H9 (cell line): ENCODE measurements around the gene HIF1A. TPM values are rescaled to one million over a fixed set of nuclear protein-coding genes. Genes with fewer than 3 reads are reported as not detected.

Experiments
- DNase-seq: peaks from one replicate; pipeline ENCODE4 v3.0.0-alpha.2; 2017
- H2AFZ ChIP-seq: one replicate; pipeline ENCODE4 v1.6.1; 2013; ENCODE audit warnings: mild to moderate bottlenecking, low read length, control low read depth, moderate library complexity
- H2AK5ac ChIP-seq: 2 replicates; pipeline ENCODE4 v1.6.1; 2013; ENCODE audit warnings: low read length, control low read depth, mixed read lengths; ENCODE audit not compliant: insufficient read length
- H2BK120ac ChIP-seq: one replicate; pipeline ENCODE4 v1.6.1; 2013; ENCODE audit warnings: low read depth, mild to moderate bottlenecking, low read length, control low read depth, inconsistent platforms; ENCODE audit not compliant: poor library complexity, severe bottlenecking
- H2BK12ac ChIP-seq: 2 replicates; pipeline ENCODE4 v1.6.1; 2013; ENCODE audit warnings: low read length, control low read depth, mixed read lengths, low read depth; ENCODE audit not compliant: insufficient read length
- H2BK15ac ChIP-seq: 2 replicates; pipeline ENCODE4 v1.6.1; 2013; ENCODE audit warnings: low read depth, low read length, control low read depth
- H2BK20ac ChIP-seq: one replicate; pipeline ENCODE4 v1.6.1; 2013; ENCODE audit warnings: low read depth, mild to moderate bottlenecking, low read length, control low read depth, inconsistent platforms; ENCODE audit not compliant: poor library complexity, severe bottlenecking
- H2BK5ac ChIP-seq: 2 replicates; pipeline ENCODE4 v1.6.1; 2013; ENCODE audit warnings: low read length, control low read depth, mixed read lengths; ENCODE audit not compliant: insufficient read length
- H3K14ac ChIP-seq: 2 replicates; pipeline ENCODE4 v1.6.1; 2013; ENCODE audit warnings: low read length, control low read depth; ENCODE audit not compliant: insufficient read depth
- H3K18ac ChIP-seq: 2 replicates; pipeline ENCODE4 v1.6.1; 2013; ENCODE audit warnings: low read depth, mild to moderate bottlenecking, mixed read lengths, low read length, control low read depth; ENCODE audit not compliant: insufficient read length
- H3K23ac ChIP-seq: 2 replicates; pipeline ENCODE4 v1.6.1; 2013; ENCODE audit warnings: low read length, control low read depth, mixed read lengths, low read depth; ENCODE audit not compliant: insufficient read length
- H3K23me2 ChIP-seq: 2 replicates; pipeline ENCODE4 v1.6.1; 2013; ENCODE audit warnings: low read depth, mild to moderate bottlenecking, mixed read lengths, low read length, control low read depth; ENCODE audit not compliant: insufficient read length, poor library complexity, severe bottlenecking
- H3K27ac ChIP-seq: 2 replicates; pipeline ENCODE4 v1.5.1; 2013; ENCODE audit warnings: low read length, control low read depth, mixed read lengths, low read depth; ENCODE audit not compliant: insufficient read length
- H3K27me3 ChIP-seq: 2 replicates; pipeline ENCODE4 v1.6.1; 2013; ENCODE audit warnings: low read length, control low read depth, inconsistent platforms; ENCODE audit not compliant: insufficient read depth
- H3K4ac ChIP-seq: 2 replicates; pipeline ENCODE4 v1.6.1; 2013; ENCODE audit warnings: low read depth, mild to moderate bottlenecking, control low read depth, inconsistent platforms, low read length, moderate library complexity
- H3K4me1 ChIP-seq: 2 replicates; pipeline ENCODE4 v1.6.1; 2013; ENCODE audit warnings: low read length, control low read depth, inconsistent platforms; ENCODE audit not compliant: insufficient read depth
- H3K4me2 ChIP-seq: 2 replicates; pipeline ENCODE4 v1.6.1; 2013; ENCODE audit warnings: low read length, control low read depth, mixed read lengths; ENCODE audit not compliant: insufficient read length, insufficient read depth
- H3K56ac ChIP-seq: 2 replicates; pipeline ENCODE4 v1.6.1; 2013; ENCODE audit warnings: low read depth, mild to moderate bottlenecking, mixed read lengths, low read length, control low read depth; ENCODE audit not compliant: insufficient read length
- H3K79me1 ChIP-seq: 2 replicates; pipeline ENCODE4 v1.6.1; 2013; ENCODE audit warnings: low read depth, mild to moderate bottlenecking, moderate library complexity, low read length, control low read depth, inconsistent platforms; ENCODE audit not compliant: insufficient read depth, poor library complexity, severe bottlenecking
- H3K79me2 ChIP-seq: 2 replicates; pipeline ENCODE4 v1.6.1; 2013; ENCODE audit warnings: low read length, control low read depth, inconsistent platforms; ENCODE audit not compliant: insufficient read depth
- H3K9ac ChIP-seq: 2 replicates; pipeline ENCODE4 v1.6.1; 2013; ENCODE audit warnings: low read length, control low read depth, mixed read lengths; ENCODE audit not compliant: insufficient read length; ENCODE audit errors: extremely low read depth
- H3K9me3 ChIP-seq: one replicate; pipeline ENCODE4 v1.6.1; 2013; ENCODE audit warnings: low read depth, low read length, inconsistent platforms; ENCODE audit not compliant: control insufficient read depth
- H3T11ph ChIP-seq: one replicate; pipeline ENCODE4 v1.6.1; 2013; ENCODE audit warnings: mild to moderate bottlenecking, low read length, control low read depth, inconsistent platforms
- H4K20me1 ChIP-seq: one replicate; pipeline ENCODE4 v1.6.1; 2013; ENCODE audit not compliant: control insufficient read depth, insufficient read length, insufficient read depth
- H4K5ac ChIP-seq: 2 replicates; pipeline ENCODE4 v1.6.1; 2013; ENCODE audit warnings: low read depth, mild to moderate bottlenecking, mixed read lengths, low read length, control low read depth; ENCODE audit not compliant: insufficient read length
- H4K8ac ChIP-seq: replicated peaks from 2 replicates; pipeline ENCODE4 v1.6.1; 2013; ENCODE audit warnings: low read length, control low read depth, mixed read lengths, low read depth; ENCODE audit not compliant: insufficient read length
- H4K91ac ChIP-seq: 2 replicates; pipeline ENCODE4 v1.6.1; 2013; ENCODE audit warnings: low read depth, mild to moderate bottlenecking, moderate library complexity, mixed read lengths, low read length, control low read depth; ENCODE audit not compliant: insufficient read length
- H3K27ac Mint-ChIP-seq, 3 experiments: 2 replicates in 2 of 3; 3 replicates in 1 of 3; pipeline ENCODE4 v1.8.0; 2020 to 2021; ENCODE audit warnings: mixed read lengths in 3 of 3, mild to moderate bottlenecking in 1 of 3, moderate library complexity in 1 of 3
- H3K27me3 Mint-ChIP-seq: 2 replicates; pipeline ENCODE4 v1.8.0; 2021; ENCODE audit warnings: low read depth, mild to moderate bottlenecking, moderate library complexity, mixed read lengths
- H3K36me3 Mint-ChIP-seq, 3 experiments: 2 replicates in 2 of 3; 3 replicates in 1 of 3; pipeline ENCODE4 v1.8.0; 2020 to 2021; ENCODE audit warnings: low read depth in 3 of 3, mixed read lengths in 3 of 3; ENCODE audit not compliant: insufficient read depth in 1 of 3
- H3K4me1 Mint-ChIP-seq, 2 experiments: 2 replicates each; pipeline ENCODE4 v1.8.0; 2020; ENCODE audit warnings: mixed read lengths in 2 of 2
- H3K4me3 Mint-ChIP-seq, 2 experiments: 2 replicates in 1 of 2; 3 replicates in 1 of 2; pipeline ENCODE4 v1.8.0; 2020 to 2021; ENCODE audit warnings: mild to moderate bottlenecking in 2 of 2, mixed read lengths in 2 of 2, moderate library complexity in 1 of 2
- H3K9me3 Mint-ChIP-seq, 2 experiments: 2 replicates in 1 of 2; 3 replicates in 1 of 2; pipeline ENCODE4 v1.8.0; 2020; ENCODE audit warnings: mild to moderate bottlenecking in 2 of 2, mixed read lengths in 2 of 2, moderate library complexity in 1 of 2
- CTCF ChIP-seq: fragments of 200-600 bp; sonication (generic); conservative IDR thresholded peaks from 3 replicates; pipeline ENCODE4 v1.8.0; 2021; ENCODE audit warnings: antibody characterized with exemption, mild to moderate bottlenecking
- WGBS: extraction: QIAGEN DNeasy Blood & Tissue Kit; methylation state at CpG from one replicate; pipeline ENCODE4 v1.1.7; 2013; ENCODE audit warnings: missing lambda C conversion rate, low lambda C conversion rate, mixed read lengths; ENCODE audit not compliant: insufficient read length; ENCODE audit errors: extremely low coverage; 5-methylcytosine and 5-hydroxymethylcytosine counted together
- total RNA-seq: library from RNA; stranded (reverse); gene quantifications from 2 replicates; pipeline ENCODE4 v1.2.1, GENCODE V29; 2021

Gene HIF1A
- total RNA-seq, 1 experiment from 2014 or later: 154 TPM

- H3K4me1 Mint-ChIP-seq: no peaks in the 10 kb centered on the region
- WGBS: no CpG with 5 or more reads among the region's 1 CpG
Observed at GRCh38 chr14:61774861-61775260, 79.5 kb downstream of the HIF1A start.

More at GRCh38 chr14:61774861-61775260, 79.5 kb downstream of the HIF1A start:
- H3K9me3 ChIP-seq: no peaks in the 10 kb centered on the region
- H4K8ac ChIP-seq: no peak overlapping the region
- no peak overlapping the region for H3K14ac ChIP-seq
- H3K23me2 ChIP-seq: no peaks in the 10 kb centered on the region
- H2BK5ac ChIP-seq: no peak overlapping the region
- no peaks in the 10 kb centered on the region for H3K27me3 ChIP-seq
- no peak overlapping the region for H3K23ac ChIP-seq
- H2AK5ac ChIP-seq: no peak overlapping the region
- no peak overlapping the region for H3K27ac ChIP-seq
- H3K79me1 ChIP-seq: no peaks in the 10 kb centered on the region
- Mint-ChIP-seq H3K36me3 (peaks cover 36 to 89% (median 87%) of the 10 kb centered on the region in 3 experiments; a peak in 6 of 7 replicates), H3K4me3 (no peak overlapping the region), H3K27ac (no peak overlapping the region), H3K27me3 (no peaks in the 10 kb centered on the region), H3K9me3 (no peaks in the 10 kb centered on the region)
- H3K79me2 ChIP-seq: no peaks in the 10 kb centered on the region
- DNase-seq: no peak
- no peak overlapping the region for H2BK120ac ChIP-seq
- no peak for TF ChIP-seq CTCF
- no peak overlapping the region for H2BK15ac ChIP-seq
- no peak overlapping the region for H3K18ac ChIP-seq
- no peak overlapping the region for H3T11ph ChIP-seq
- no peak overlapping the region for H3K4ac ChIP-seq
- H3K9ac ChIP-seq: no peak overlapping the region
- H3K4me2 ChIP-seq: no peak overlapping the region
- H4K91ac ChIP-seq: no peak overlapping the region
- H3K4me1 ChIP-seq: no peaks in the 10 kb centered on the region
- no peak overlapping the region for H2BK12ac ChIP-seq
- H2BK20ac ChIP-seq: no peak overlapping the region
- H4K20me1 ChIP-seq: no peaks in the 10 kb centered on the region
- no peak overlapping the region for H2AFZ ChIP-seq
- H4K5ac ChIP-seq: no peak overlapping the region
- H3K56ac ChIP-seq: no peak overlapping the region
